HG02970 (cell line): ENCODE results near the gene BANK1.

Experiments
- ATAC-seq: cut with Tn5 transposase; IDR thresholded peaks from one replicate; pipeline ENCODE4 v1.9.1; 2021; ENCODE audit warnings: mild to moderate bottlenecking, moderate library complexity, moderate number of reproducible peaks; ENCODE audit not compliant: unreplicated experiment, low FRiP score

Gene BANK1

GRCh38 chr4:101993842-101994775, 203.6 kb downstream of the BANK1 start:
- no peak for ATAC-seq

GRCh38 chr4:102007959-102008425, 217.5 kb downstream of the BANK1 start:
- peak; percentile 76 for ATAC-seq

- ATAC-seq, result no peak
These were observed 218.2 kb downstream of the BANK1 start for GRCh38 chr4:102008711-102009110.

- no peak for ATAC-seq
These were observed 231.8 kb downstream of the BANK1 start for GRCh38 chr4:102022343-102022742.

GRCh38 chr4:102027961-102028360, 237.4 kb downstream of the BANK1 start:
- ATAC-seq, result no peak

GRCh38 chr4:102031406-102031805, 240.9 kb downstream of the BANK1 start:
- ATAC-seq, result no peak

GRCh38 chr4:102036016-102036415, 245.5 kb downstream of the BANK1 start:
- ATAC-seq, result no peak

- ATAC-seq, result no peak
These were observed 246.3 kb downstream of the BANK1 start for GRCh38 chr4:102036619-102037376.

GRCh38 chr4:102037566-102037965, 247.0 kb downstream of the BANK1 start:
- ATAC-seq, result peak; percentile 40

GRCh38 chr4:102042871-102043802, 252.6 kb downstream of the BANK1 start:
- no peak for ATAC-seq

GRCh38 chr4:102047616-102048015, 257.1 kb downstream of the BANK1 start:
- ATAC-seq, result no peak

- no peak for ATAC-seq
These were observed 265.3 kb downstream of the BANK1 start for GRCh38 chr4:102055805-102056204.

- no peak for ATAC-seq
These were observed 266.6 kb downstream of the BANK1 start for GRCh38 chr4:102057122-102057521.

- no peak for ATAC-seq
These were observed 270.6 kb downstream of the BANK1 start for GRCh38 chr4:102061133-102061532.

- no peak for ATAC-seq
These were observed 274.4 kb downstream of the BANK1 start for GRCh38 chr4:102064747-102065442.

- no peak for ATAC-seq
These were observed 286.1 kb downstream of the BANK1 start for GRCh38 chr4:102076622-102077021.

- ATAC-seq, result no peak
These were observed 289.7 kb downstream of the BANK1 start for GRCh38 chr4:102080184-102080583.

- no peak for ATAC-seq
These were observed 299.5 kb downstream of the BANK1 start for GRCh38 chr4:102089850-102090621.

- no peak for ATAC-seq
These were observed 301.1 kb downstream of the BANK1 start for GRCh38 chr4:102091656-102092055.
